Iris pigment epithelial cell (primary cell): Measurements from ENCODE around the gene ZNF280C.
"Not testable (repeated sequence)": the region's sequence is repeated elsewhere in the genome, so short reads cannot be mapped to it uniquely, and the experiment has no call there.

Experiments
- DNase-seq: peaks from one replicate; pipeline ENCODE4 v3.0.0-alpha.2; 2011; ENCODE audit warnings: low read depth

Gene ZNF280C

GRCh38 chrX:130268449-130269170 is at the start of gene ZNF280C:
ZNF280C (minus strand) TSS chrX:130268899; CDS start chrX:130260449, 8,450 bp downstream.
- peak; percentile 93 for DNase-seq

GRCh38 chrX:130304587-130305368 is 36.1 kb upstream of the ZNF280C start:
- DNase-seq: no peak

GRCh38 chrX:130301977-130302376 is 33.3 kb upstream of the ZNF280C start:
- DNase-seq: no peak

GRCh38 chrX:130301405-130301804 is 32.7 kb upstream of the ZNF280C start:
- DNase-seq: no peak

- DNase-seq: no peak
Measured at GRCh38 chrX:130300010-130300282, 31.2 kb upstream of the ZNF280C start.

GRCh38 chrX:130299279-130300009 is 30.7 kb upstream of the ZNF280C start:
- DNase-seq: no peak

- peak; percentile 23 for DNase-seq
Measured at GRCh38 chrX:130296743-130297142, 28.0 kb upstream of the ZNF280C start.

- DNase-seq: no peak
Measured at GRCh38 chrX:130296297-130296678, 27.6 kb upstream of the ZNF280C start.

- DNase-seq: peak; percentile 23
Measured at GRCh38 chrX:130295519-130296296, 27.0 kb upstream of the ZNF280C start.

- DNase-seq: no peak
Measured at GRCh38 chrX:130287071-130287770, 18.5 kb upstream of the ZNF280C start.

GRCh38 chrX:130285710-130286109 is 17.0 kb upstream of the ZNF280C start:
- no peak for DNase-seq

- no peak for DNase-seq
Measured at GRCh38 chrX:130285069-130285620, 16.4 kb upstream of the ZNF280C start.

- DNase-seq: no peak
Measured at GRCh38 chrX:130282151-130282550, 13.5 kb upstream of the ZNF280C start.

GRCh38 chrX:130280901-130281300 is 12.2 kb upstream of the ZNF280C start:
- DNase-seq: no peak

GRCh38 chrX:130272253-130272652 is 3.6 kb upstream of the ZNF280C start:
- DNase-seq: not testable (repeated sequence)

GRCh38 chrX:130269391-130269790 is 692 bp upstream of the ZNF280C start:
- not testable (repeated sequence) for DNase-seq

GRCh38 chrX:130267956-130268448 is 697 bp downstream of the ZNF280C start:
- no peak for DNase-seq

- peak; percentile 41 for DNase-seq
Measured at GRCh38 chrX:130264573-130264972, 4.1 kb downstream of the ZNF280C start.

GRCh38 chrX:130263016-130263415 is 5.7 kb downstream of the ZNF280C start:
- no peak for DNase-seq

GRCh38 chrX:130262231-130262630 is 6.5 kb downstream of the ZNF280C start:
- no peak for DNase-seq

- no peak for DNase-seq
Measured at GRCh38 chrX:130261296-130261893, 7.3 kb downstream of the ZNF280C start.
